Measurements from ENCODE around the gene CDC37. TPM values are rescaled to one million over a fixed set of nuclear protein-coding genes. Genes with fewer than 3 reads are reported as not detected.

The CDC37 gene
- total RNA-seq, 1 donor: 151 TPM

DNA sequence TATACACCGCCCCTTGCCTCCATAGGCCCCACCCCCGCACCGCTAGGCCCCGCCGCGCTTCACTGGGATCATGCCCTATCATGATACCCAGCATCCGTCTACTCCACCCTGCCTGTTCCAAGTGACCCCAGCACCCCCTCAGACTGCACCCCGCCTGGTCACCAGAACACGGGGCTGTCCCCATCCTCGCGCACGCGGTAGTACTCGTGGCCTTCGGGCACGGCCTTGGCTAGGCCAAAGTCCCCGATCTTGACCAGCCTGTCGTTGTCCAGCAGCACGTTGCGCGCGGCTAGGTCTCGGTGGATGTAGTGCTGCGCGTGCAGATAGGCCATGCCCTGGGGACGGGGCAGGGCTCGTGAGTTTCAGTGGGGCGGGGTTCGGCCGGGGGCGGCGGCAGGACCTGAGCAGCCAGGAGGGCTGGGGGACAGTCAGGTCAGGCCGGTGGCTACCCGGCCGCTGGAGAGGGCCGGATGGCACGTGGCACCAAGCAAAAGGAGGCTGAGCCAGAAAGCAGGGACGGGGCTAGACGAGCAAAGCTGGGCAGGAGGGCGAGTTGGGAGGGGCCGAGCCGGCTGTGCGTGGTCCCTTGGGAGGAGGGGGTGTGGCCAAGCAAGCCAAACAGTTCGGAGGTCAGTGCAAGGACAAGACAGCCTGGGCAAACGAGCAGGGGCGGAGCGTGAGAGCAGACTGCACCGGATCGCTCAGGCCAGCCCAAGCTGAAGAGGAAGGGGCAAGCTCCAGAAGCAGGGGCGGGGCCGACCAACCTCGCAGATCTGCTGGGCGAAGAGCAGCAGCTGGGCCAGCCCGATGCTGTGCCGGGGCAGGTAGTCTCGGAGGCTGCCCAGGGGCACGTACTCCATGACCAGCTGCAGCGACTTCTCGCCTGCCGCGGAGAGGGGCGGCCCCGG, 50.3 kb downstream of the CDC37 start:
- no peak overlapping the region for H3K4me3 ChIP-seq (ENCODE audit: low read depth, low read length)
- TF ChIP-seq, protein P1, sequence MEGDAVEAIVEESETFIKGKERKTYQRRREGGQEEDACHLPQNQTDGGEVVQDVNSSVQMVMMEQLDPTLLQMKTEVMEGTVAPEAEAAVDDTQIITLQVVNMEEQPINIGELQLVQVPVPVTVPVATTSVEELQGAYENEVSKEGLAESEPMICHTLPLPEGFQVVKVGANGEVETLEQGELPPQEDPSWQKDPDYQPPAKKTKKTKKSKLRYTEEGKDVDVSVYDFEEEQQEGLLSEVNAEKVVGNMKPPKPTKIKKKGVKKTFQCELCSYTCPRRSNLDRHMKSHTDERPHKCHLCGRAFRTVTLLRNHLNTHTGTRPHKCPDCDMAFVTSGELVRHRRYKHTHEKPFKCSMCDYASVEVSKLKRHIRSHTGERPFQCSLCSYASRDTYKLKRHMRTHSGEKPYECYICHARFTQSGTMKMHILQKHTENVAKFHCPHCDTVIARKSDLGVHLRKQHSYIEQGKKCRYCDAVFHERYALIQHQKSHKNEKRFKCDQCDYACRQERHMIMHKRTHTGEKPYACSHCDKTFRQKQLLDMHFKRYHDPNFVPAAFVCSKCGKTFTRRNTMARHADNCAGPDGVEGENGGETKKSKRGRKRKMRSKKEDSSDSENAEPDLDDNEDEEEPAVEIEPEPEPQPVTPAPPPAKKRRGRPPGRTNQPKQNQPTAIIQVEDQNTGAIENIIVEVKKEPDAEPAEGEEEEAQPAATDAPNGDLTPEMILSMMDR (IDR thresholded peaks at IDR 0.05; ENCODE audit: insufficient read depth, low read length): no peak
- peak; percentile 20 for DNase-seq (ENCODE audit: low read depth)

DNA sequence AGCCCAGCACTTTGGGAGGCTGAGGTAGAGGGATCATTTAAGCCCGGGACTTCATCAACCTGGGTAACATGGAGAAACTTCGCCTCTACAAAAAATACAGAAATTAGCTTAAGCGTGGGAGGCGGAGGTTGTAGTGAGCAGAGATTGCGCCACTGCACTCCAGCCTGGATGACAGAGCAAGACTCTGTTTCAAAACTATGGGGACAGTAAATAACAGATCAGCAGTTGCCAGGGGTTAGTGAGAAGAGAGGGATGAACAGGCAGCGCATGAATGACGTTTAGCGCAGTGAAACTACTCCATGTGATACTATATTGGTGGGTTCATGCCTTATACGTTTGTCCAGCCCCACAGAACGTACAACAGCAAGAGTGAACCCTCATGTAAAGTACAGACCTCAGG, 56.8 kb downstream of the CDC37 start:
- no peak for DNase-seq (ENCODE audit: low read depth)
- TF ChIP-seq, protein P1 (IDR thresholded peaks at IDR 0.05; ENCODE audit: insufficient read depth, low read length): no peak
- H3K4me3 ChIP-seq (ENCODE audit: low read depth, low read length): no peak overlapping the region

DNA sequence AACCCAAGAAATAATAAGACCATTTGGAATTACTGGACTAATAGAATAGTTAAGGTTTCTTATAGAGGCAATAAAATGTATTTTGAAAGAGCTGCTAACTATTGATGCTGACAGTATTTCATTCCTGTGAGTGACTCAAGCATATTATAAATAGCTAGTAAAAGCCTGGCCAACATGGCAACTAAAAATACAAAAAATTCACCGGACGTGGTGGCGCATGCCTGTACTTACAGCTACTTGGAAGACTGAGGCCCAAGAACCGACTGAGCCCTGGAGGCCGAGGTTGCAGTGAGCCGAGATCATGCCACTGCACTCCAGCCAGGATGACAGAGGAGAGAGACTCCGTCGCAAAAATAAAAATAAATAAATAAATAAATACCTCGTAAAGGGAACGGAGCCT, 58.6 kb downstream of the CDC37 start:
- DNase-seq (ENCODE audit: low read depth): no peak
- no peak overlapping the region for H3K4me3 ChIP-seq (ENCODE audit: low read depth, low read length)
- TF ChIP-seq, protein P1 (IDR thresholded peaks at IDR 0.05; ENCODE audit: insufficient read depth, low read length): no peak

DNA sequence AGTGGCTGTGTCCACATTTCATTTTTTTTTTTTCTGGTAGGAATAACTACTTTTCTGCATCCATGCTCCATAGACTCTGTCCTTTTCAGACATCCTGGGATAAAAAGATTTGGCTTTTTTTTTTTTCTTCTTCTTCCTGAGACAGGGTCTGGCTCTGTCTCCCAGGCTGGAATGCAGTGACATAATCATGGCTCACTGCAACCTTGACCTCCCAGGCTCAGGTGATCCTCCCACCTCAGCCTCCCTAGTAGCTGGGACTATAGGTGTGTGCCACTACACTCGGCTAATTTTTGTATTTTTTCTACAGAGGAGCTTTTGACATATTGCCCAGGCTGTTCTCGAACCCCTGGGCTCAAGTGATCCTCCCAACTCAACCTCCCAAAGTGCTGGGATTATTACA, 59.8 kb downstream of the CDC37 start:
- no peak overlapping the region for H3K4me3 ChIP-seq (ENCODE audit: low read depth, low read length)
- no peak for DNase-seq (ENCODE audit: low read depth)
- TF ChIP-seq, protein P1 (IDR thresholded peaks at IDR 0.05; ENCODE audit: insufficient read depth, low read length): no peak

Other genes starting within 250 kb of the CDC37 start
- gene DNMT1, start 208.6 kb downstream of the CDC37 start, total RNA-seq (ENCODE audit: low replicate concordance): 72.9 and 116 TPM in 2 replicates
- gene S1PR2, start 172.2 kb downstream of the CDC37 start, total RNA-seq (ENCODE audit: low replicate concordance): 9.7 and 44.6 TPM in 2 replicates
- 23.1 and 33.9 TPM in 2 replicates for gene MRPL4, start 151.3 kb downstream of the CDC37 start, total RNA-seq (ENCODE audit: low replicate concordance)
- 6.5 and 45.7 TPM in 2 replicates for gene ICAM1, start 132.4 kb downstream of the CDC37 start, total RNA-seq (ENCODE audit: low replicate concordance)
- 0.27 and 0.98 TPM in 2 replicates for gene ICAM4, start 116.6 kb downstream of the CDC37 start, total RNA-seq (ENCODE audit: low replicate concordance)
- 1.2 and 4.4 TPM in 2 replicates for gene ICAM5, start 113.6 kb downstream of the CDC37 start, total RNA-seq (ENCODE audit: low replicate concordance)
- gene ZGLP1, start 93.7 kb downstream of the CDC37 start, total RNA-seq (ENCODE audit: low replicate concordance): 0.16 and 0.63 TPM in 2 replicates
- gene FDX2, start 87.5 kb downstream of the CDC37 start, total RNA-seq (ENCODE audit: low replicate concordance): 15.1 and 97.6 TPM in 2 replicates
- 6.5 and 12.0 TPM in 2 replicates for gene RAVER1, start 70.0 kb downstream of the CDC37 start, total RNA-seq (ENCODE audit: low replicate concordance)
- gene ICAM3, start 63.9 kb downstream of the CDC37 start, total RNA-seq (ENCODE audit: low replicate concordance): 1.3 and 8.5 TPM in 2 replicates
- gene TYK2, start 23.0 kb downstream of the CDC37 start, total RNA-seq (ENCODE audit: low replicate concordance): 25.7 and 51.5 TPM in 2 replicates
- gene PDE4A, start 17.0 kb upstream of the CDC37 start, total RNA-seq (ENCODE audit: low replicate concordance): 1.8 and 7.0 TPM in 2 replicates
- 62.5 and 130 TPM in 2 replicates for gene KEAP1, start 99.8 kb upstream of the CDC37 start, total RNA-seq (ENCODE audit: low replicate concordance)
- 0.27 and 0.41 TPM in 2 replicates for gene S1PR5, start 113.9 kb upstream of the CDC37 start, total RNA-seq (ENCODE audit: low replicate concordance)
- 6.3 and 11.4 TPM in 2 replicates for gene ATG4D, start 140.4 kb upstream of the CDC37 start, total RNA-seq (ENCODE audit: low replicate concordance)
- 11.1 and 25.0 TPM in 2 replicates for gene KRI1, start 162.5 kb upstream of the CDC37 start, total RNA-seq (ENCODE audit: low replicate concordance)
- 3.8 and 9.2 TPM in 2 replicates for gene CDKN2D, start 165.4 kb upstream of the CDC37 start, total RNA-seq (ENCODE audit: low replicate concordance)
- not detected in 2 replicates for gene AP1M2, start 183.8 kb upstream of the CDC37 start, total RNA-seq (ENCODE audit: low replicate concordance)
- 48.2 and 71.2 TPM in 2 replicates for gene SLC44A2, start 222.0 kb upstream of the CDC37 start, total RNA-seq (ENCODE audit: low replicate concordance)